NCI-H1092 treated with DMSO at 0.1 percent for 48 hours (cell line): ENCODE data around the gene GSTT4.
"Not testable (repeated sequence)": the region's sequence is repeated elsewhere in the genome, so short reads cannot be mapped to it uniquely, and the experiment has no call there.

ENCODE experiments used
- DNase-seq: peaks from one replicate; lab custom pipeline; 2025; lab: John Stamatoyannopoulos, UW

Gene GSTT4

DNA sequence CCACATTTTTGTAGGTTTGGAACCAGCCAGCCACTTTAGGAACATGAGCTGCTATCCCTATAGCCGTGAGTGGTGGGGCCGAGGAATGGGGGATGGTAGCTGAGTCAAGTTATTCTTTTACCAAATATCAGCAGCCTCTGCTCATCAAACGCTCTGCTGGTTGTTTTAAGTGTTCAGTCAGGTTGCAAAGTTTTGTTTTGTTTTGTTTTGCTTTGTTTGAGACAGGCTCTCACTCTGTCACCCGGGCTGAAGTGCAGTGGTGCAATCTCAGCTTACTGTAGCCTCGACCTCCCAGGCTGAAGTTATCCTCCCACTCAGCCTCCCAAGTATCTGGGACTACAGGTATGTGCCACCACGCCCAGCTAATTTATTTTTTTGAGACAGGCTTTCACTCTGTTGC, 20.2 kb upstream of the GSTT4 start:
- no peak for DNase-seq

DNA sequence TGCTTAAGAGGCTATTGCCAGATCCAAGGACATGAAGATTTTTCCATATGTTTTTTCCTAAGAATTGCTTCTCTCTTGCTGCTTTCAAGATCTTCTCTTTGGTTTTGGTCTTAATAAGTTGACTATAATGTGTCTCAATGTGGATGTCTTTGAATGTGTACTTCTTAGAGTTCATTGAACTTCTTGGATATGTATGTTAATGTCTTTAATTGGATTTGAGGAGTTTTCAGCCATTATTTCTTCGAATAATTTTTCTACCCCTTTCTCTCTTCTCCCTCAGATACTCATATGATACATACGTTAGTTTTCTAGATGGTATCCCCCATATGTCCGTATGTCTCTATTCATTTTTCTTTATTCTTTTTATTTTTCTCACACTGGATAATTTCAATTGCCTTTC, 19.1 kb upstream of the GSTT4 start:
- no peak for DNase-seq

- DNase-seq: no peak
Observed at GRCh38 chr22:24023204-24023789, 18.0 kb upstream of the GSTT4 start.

DNA sequence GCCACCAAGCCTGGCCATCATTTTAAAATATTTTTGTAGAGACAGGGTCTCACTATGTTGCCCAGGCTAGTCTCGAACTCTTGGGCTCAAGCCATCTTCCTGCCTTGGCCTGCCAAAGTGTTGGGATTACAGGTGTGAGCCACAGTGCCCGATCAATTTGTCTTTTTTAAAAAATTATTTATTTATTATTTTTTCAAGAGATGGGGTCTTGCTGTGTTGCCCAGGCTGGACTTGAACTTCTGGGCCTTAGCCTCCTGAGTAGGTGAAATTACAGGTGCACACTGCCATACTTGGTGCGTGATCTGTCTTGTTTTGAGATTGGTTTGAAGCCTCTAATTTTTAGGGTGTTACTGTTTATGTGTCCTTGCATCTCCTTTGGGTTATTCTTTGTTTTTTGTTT, 16.1 kb upstream of the GSTT4 start:
- DNase-seq: no peak

GRCh38 chr22:24016156-24016555, 10.9 kb upstream of the GSTT4 start:
- no peak for DNase-seq

GRCh38 chr22:24011735-24012068, 6.4 kb upstream of the GSTT4 start:
- no peak for DNase-seq

DNA sequence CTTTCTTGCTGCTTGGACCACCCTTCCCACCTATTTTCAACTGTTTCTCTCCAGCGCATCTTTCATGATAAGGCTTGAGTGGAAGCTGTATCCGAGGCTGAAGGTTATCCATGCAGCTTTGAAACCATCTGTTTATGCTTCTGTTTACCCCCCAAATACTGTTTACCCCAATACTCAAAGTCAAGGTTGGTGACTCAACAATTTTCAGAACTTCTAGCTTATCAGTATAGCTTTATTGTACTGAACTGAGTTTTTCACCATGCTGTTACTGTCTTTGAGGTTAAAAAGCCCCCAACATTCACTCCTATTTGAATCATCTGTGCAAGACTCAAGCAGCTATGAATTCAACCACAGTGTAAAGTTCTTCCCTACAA, 4.8 kb upstream of the GSTT4 start:
- DNase-seq: no peak

DNA sequence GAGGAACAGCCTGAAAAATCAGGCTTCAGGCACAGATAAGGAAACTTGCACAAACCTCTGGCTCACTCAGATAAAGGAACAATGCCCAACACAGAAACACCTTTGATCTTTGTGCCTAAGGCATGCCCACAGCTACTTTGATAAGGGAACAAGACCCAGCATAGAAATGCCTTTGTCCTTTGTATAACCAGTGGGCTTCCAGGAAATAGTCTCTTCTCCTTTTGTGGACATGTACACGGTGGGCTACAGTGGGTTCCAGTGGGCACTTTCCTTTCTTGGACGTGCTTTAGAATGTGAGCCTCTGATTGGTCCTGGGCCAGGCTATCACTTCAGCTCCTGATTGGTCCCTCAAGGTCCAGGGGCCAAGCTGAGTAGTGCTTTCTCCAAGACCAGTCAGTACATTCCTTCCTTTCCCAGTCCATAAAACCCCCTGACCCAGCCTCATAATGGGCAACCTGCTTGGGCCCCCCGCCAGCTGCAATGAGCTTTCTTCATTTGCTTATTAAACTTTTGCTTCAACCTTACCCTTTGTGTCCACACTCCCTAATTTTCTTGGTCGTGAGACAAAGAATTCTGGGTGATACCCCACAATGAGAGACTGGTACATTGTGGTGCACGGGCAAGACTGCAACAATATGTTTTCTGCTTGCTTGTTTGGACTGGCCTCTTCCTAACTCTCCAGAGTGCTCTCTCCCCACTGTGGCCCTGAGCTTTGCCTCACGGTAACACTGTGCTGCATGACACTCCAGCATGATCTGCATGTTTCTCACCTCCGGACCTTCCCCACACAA, 4.2 kb upstream of the GSTT4 start:
- DNase-seq: no peak

- DNase-seq: no peak
Observed at GRCh38 chr22:24008381-24009226, 3.4 kb upstream of the GSTT4 start.

GRCh38 chr22:24008022-24008283, 2.7 kb upstream of the GSTT4 start:
- DNase-seq: no peak

- DNase-seq: no peak
Observed at GRCh38 chr22:24007253-24008021, 2.2 kb upstream of the GSTT4 start.

- DNase-seq: no peak
Observed at GRCh38 chr22:24006914-24007214, 1.6 kb upstream of the GSTT4 start.

DNA sequence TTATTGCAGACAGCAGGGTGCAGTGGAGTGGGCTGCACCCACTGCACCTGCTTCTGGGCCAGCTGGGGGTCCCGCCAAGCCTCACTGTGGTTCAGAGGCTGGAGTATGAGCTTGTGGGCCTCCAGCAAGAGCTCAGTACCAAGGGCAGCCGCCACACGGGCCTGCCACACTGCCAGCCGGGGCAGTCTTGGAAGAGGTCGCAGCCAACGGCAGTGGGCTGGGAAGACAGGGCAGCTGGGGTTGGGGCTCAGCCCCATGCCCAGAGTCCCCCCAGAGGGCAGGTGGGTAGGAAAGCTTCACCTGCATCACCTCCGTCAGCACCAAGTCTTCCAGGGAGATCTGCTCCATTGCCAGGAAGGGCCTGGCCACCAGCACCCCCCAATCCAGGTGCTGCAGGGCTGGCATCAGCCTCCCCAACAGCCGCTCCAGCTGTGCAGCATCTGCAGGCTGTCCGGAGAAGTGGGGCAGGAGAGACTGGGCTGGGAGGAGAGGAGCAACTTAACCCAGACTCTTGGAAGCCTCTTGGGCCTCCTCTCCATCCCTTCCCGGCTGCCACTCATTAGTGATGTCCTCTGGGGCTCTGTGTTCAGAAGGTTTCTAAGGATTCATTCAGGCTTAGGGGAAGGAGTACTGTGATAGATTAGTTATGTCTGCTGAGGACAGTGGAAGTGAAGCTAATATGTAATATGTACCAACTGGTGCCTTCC, 1.1 kb upstream of the GSTT4 start:
- DNase-seq: no peak

DNA sequence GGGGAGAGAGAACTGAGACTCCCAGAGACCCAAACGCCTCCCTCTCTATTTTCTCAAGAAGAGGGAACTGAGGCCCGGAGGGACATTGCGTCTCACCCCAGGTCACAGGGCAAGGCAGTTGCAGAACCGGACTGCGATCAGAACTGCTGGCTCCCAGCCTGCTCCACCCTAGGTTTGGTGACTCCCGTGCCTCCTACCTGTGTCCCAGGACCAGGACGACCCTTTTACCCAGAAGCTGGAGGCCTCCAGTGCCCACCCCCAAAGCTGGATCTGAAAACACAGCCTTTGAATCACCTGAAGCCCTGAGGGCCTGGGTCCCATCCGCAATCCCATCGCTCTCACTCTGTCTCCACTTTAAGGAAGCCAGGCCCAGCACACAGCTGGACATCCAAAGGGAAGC, 1.4 kb downstream of the GSTT4 start:
- DNase-seq: no peak

DNA sequence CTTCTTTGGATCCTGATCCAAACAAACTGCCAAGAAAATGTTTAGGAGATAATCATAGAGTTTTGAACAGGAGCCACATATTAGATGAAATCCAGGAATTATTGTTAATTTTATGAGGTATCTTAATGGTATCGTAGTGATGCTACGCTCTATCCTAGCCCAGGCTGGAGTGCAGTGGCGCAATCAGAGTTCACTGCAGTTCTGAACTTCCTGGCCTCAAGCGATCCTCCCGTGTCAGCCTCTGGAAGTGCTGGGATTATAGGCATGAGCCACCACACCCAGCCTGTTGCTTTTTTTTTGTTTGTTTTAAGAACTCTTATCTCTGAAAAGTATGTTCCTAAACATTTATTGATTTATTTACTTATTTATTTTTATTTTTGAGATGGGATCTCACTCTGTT, 2.4 kb downstream of the GSTT4 start:
- DNase-seq: no peak

GRCh38 chr22:24002272-24002671, 3.0 kb downstream of the GSTT4 start:
- no peak for DNase-seq

GRCh38 chr22:24001314-24001713, 3.9 kb downstream of the GSTT4 start:
- no peak for DNase-seq

DNA sequence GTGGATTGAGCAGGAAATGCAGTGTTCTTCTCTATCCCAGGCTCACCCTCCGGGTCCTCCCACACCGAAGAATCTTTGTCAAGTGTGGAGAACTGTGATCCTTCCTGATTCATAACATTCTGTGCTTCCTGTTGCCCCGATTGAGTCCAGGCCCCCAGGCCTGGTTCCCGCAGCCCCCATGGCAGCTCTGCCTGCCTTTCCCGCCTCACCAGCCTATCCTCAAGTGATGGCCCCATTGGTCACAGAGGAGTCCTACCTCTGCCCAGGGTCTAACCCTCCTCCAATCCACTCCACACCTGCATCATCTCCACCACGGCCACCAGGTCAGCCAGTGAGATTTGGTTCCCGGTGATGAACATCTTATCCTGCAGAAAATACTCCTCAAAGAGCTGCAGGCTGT, 5.5 kb downstream of the GSTT4 start:
- not testable (repeated sequence) for DNase-seq

- DNase-seq: no peak
Observed at GRCh38 chr22:23997092-23997491, 8.2 kb downstream of the GSTT4 start.

- not testable (repeated sequence) for DNase-seq
Observed at GRCh38 chr22:23993581-23994177, 11.6 kb downstream of the GSTT4 start.

- not testable (repeated sequence) for DNase-seq
Observed at GRCh38 chr22:23993080-23993479, 12.2 kb downstream of the GSTT4 start.
